GM15510 (cell line): ENCODE results near the gene HMGCR.

ENCODE experiments used
- POLR2A ChIP-seq: IDR thresholded peaks from 3 replicates; pipeline ENCODE4 v1.6.1; 2011; ENCODE audit warnings: borderline replicate concordance; ENCODE audit not compliant: insufficient read length; ENCODE audit errors: extremely low read depth

HMGCR gene

DNA sequence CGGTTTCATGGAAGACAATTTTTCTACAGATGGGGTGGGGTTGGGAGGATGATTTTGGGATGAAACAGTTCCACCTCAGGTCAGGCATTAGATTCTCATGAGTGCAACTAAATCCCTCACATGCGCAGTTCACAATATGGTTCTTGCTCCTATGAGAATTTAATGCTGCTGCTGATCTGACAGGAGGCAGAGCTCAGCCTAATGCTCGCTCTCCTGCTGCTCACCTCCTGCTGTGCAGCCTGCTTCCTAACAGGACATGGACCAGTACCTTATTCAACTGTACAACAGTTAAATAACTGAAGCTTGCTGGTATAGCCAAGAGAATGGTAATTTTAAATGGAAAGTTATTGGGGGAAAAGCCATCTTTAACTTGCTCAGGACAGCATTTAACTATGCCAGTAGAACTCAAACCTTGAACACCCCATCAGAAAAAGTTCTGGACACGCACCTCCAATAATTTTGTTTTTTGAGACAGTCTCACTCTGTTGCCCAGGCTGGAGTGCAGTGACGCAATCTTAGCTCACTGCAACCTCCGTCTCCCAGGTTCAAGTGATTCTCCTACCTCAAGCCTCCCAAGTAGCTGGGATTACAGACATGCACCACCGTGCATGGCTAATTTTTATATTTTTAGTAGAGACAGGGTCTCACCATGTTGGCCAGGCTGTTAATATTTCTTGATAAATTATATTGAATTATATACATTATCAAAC is 27.7 kb downstream of the HMGCR start:
- no peak for TF ChIP-seq POLR2A

DNA sequence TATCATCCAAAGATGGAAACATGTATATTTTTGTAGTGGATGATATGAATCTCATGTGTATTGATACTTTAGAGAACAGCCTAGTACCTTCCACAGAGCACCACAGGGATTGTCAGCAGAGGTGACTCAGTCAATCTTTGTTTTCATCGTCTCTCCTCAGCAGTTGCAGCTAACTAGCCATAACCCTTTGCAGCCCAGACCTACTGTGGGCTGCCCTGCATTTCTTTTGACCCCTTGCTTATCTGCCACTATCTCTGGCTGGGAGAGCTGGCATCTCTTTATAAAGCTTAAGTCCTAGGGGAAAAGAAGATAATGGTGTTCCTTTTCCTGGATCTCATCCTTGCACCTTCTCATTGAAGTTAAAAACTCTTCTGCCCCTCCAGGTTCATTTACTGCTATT is 28.7 kb downstream of the HMGCR start:
- no peak for TF ChIP-seq POLR2A

DNA sequence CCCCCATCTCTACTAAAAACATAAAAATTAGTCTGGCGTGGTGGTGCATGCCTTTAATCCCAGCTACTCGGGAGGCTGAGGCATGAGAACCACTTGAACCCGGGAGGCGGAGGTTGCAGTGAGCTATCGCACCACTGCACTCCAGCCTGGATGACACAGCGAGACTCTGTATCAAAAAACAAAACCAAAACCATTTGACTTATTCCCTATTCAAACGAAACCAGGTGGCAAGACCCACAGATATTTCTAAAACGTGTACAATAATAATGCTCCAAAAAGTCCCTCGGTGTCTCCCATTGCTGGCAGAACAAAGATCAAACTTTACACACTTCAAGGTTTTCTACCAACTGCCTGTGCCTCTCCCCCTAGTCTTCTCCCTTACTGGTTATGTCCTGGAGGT is 29.8 kb downstream of the HMGCR start:
- TF ChIP-seq POLR2A = no peak

DNA sequence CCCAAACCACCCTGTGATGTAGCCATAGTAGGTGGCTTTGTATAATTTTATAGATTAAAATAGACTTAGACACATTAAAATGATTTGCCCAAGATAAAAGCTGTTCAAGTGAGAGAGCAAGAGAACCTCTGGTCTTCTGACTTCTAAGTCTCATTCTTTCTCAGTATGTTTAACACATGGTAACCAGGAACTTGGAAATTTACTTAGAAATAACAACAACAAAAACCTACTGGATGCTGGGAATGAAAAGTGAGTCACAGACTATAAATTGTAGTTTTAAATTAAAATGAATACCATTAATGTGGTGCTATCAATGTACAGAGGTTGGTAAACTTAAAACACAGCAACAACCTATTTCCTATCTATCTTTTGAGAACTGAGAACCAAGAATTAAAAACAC is 30.4 kb downstream of the HMGCR start:
- no peak for TF ChIP-seq POLR2A

DNA sequence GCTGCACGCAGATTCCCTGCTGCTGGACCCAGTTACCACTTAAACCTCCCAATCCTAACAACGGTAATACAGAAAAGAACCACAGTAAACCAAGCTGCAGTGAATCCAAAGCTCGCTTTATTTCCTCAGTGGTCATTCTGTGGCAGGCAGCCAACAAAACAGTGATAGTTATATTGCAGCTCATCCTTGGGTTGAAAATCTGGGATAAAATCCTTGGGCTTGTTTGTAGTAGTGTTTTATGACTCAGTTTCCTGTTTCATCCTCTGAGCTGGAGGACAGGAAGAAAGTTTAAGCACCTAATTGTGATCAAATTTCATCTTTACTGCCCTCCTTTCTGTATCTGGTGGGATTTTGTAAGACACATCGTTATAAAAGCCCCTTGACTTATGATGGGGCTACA is 31.4 kb downstream of the HMGCR start:
- TF ChIP-seq POLR2A = no peak

DNA sequence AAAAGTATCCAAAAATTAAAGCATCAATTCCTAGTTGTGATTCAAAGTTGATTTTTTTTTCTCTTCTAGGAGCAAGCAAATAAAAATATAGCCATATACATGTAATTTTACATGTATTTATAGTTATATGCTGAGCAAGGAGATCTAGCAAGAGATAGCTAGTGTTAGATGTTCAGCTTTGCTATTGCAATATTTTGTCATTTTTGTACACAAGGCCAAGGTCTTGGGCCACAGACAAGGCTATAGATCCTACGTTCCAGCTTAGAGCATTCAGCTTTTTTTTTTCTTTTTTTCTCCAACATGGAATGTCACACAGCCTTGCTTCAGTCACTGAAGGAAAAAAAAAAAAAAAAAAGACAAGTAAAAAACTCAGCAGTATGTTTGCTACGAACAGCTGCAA is 36.8 kb downstream of the HMGCR start:
- TF ChIP-seq POLR2A = no peak

DNA sequence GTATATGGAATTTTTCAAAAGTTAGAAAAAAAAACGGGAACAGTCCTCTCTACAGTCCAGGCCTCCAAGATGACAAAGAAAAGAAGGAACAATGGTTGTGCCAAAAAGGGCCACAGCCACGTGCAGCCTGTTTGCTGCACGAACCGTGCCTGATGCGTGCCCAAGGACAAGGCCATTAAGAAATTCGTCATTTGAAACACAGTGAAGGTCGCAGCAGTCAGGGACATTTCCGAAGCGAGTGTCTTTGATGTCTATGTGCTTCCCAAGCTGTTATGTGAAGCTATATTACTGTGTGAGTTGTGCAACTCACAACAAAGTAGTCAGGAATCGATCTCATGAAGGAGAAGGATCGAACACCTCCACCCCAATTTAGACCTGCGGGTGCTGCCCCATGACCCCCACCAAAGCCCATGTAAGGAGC is 37.4 kb downstream of the HMGCR start:
- TF ChIP-seq POLR2A = no peak

DNA sequence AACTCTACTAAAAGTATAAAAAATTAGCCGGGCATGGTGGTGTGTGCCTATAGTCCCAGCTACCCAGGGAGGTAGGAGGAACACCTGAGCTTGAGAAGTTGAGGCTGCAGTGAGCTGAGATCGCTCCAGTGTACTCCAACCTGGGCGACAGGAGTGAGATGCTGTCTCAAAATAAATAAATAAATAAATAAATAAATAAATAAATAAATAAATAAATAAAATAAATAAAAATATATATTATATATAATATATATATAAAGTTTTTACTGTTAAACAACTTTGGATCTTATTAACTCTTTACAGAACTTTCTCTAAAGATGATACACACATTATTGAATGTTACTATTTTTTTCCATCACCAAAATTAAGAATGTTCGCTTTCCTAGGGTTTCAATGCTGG is 38.4 kb downstream of the HMGCR start:
- TF ChIP-seq POLR2A = no peak

DNA sequence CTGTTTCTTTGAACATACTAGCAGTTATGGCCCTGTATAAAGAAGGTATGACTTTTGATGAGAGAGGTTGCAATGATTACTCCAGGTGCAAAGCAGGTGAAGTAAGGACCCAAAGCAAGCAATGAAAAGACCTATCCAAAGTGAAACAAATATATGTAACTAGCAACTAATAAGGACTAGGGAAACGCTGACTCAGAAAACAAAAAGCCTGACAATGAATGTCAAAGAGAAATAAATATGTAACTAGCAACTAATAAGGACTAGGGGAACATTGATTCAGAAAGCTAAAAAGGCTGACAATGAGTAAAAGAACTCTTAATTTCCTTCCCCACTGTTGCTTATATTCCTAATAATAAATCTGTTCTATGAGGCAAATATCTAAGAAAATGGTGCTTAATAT is 43.1 kb downstream of the HMGCR start:
- TF ChIP-seq POLR2A = no peak

DNA sequence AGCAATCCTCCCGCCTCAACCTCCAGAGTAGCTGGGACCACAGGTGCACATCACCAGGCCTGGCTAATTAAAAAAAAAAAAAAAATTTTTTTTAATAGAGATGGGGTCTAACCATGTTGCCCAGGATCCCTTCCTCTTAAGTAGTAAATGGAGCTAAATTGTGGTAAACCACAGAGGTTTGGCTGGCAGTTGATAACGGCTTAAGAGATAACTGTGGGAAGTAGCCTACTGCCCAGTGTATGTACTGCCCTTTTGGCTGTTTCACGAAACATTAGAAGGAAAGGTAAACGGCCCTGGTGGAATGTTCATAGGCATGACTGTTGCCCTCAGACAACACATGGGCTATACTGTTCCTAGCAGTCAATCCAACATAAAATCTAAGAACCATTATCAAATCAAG is 44.4 kb downstream of the HMGCR start:
- no peak for TF ChIP-seq POLR2A

DNA sequence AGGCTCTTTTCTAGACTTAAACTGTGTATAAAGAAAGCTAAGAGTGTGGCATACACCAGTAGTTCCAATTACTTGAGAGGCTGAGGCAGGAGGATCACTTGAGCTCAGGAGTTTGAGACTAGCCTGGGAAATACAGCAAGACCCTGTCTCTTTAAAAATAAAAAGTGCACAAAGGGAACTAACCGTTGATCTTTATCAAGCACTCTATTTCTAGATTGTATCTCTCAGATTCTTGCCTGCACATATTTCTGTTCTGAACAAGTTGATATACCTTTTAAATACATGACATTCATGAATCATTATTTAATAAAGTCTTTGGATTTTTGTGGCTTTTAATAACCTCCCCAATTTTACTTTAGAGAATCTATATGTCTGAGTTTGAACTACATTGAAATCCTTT is 47.2 kb downstream of the HMGCR start:
- no peak for TF ChIP-seq POLR2A

DNA sequence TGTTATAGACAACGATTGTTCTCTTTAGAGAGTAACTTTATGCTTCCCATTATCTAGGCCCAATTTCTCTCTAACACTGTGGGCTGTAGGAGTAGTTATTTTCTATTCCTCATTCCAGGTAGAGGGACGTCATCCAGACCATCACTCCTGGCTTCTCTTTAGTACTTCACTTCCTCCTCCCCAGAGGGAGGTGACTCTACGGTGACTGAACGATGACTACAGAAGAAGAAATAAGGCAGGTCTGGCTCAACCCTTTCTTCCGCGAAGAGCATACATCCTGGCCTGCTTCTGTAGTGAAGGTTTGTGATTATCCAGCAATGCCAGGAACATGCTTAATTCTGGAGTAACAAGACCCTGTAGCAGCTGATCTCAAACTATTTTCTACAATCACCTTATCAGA is 50.8 kb downstream of the HMGCR start:
- no peak for TF ChIP-seq POLR2A

DNA sequence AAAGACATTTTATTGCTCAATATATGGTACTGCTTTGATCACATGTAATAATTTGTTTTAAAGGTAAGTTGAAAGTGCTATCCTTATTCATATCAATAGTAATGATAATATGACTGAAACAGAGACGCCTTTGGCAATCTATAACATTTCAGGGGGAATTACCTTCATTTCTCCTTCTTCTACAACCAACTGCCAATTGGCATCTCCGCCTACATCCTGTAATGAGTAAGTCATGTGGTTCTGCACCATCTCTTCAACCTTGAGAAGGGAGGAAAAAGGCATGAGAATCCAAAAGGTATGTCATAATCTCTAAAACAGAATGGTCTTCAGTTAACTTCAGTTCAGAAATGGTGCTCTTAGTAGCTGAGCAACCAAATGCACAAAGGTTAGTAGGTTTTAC is 52.4 kb downstream of the HMGCR start:
- no peak for TF ChIP-seq POLR2A

DNA sequence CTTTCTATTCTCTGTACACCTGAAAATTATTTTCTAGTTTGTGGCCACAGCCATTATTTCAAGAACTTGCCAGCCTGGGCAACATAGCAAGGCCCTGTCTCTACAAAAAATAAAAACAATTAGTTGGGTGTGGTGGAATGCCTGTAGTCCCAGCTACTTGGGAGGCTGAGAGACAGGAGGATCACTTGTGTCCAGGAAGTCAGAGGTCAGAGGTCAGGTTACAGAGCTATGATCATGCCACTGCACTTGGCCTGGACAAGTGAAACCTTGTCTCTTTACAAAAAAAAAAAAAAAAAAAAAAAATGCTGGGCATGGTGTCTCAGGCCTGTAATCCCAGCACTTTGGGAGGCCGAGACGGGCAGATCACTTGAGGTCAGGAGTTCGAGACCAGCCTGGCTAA is 58.3 kb downstream of the HMGCR start:
- no peak for TF ChIP-seq POLR2A

DNA sequence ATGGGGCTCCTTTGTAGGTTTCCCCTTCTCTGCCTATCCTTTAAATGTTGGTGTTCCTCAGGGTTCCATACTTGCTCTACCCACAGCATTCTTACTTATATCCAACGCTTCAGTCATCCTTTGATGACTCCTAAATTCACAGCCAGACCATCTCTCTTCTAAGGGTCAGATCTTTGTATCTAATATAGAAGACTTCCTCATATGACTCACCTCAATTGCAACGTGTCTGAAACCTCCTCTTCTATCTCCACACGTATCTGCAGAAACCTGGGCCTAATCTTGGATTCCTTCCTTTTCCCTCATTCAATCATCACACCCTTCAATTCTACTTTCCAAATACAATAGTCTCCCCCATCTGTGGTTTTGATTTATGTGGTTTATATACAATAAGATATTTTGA is 68.3 kb downstream of the HMGCR start:
- no peak for TF ChIP-seq POLR2A
